ENCODE measurements around the gene HUNK. TPM values are rescaled to one million over a fixed set of nuclear protein-coding genes. Genes with fewer than 3 reads are reported as not detected.

HUNK gene
- total and polyA plus RNA-seq, 2 of the 8 experiments (the other 6 are each of a cell fraction or from before 2014, with no cell fraction given) = 1.9 to 10.2 TPM

DNA sequence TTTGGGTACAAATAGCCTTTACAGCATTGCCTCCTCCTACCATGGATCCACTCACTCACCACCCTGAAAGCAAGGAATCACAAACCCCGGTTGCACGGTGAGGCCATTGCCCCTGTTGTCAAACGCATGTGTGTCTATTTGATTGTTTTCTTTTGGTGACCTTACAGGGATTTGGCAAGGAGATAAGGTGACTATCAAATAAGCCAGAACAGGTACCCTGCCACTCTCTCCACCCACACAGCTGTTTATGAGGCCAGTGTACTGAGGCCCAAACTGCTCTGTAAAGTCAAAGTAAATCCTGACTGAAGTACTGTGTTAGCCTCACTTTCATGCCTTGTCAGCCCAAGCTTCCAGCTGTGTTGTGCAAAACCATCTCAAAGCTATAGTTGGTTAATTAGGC is 136.4 kb downstream of the HUNK start:
- Histone ChIP-seq H2AFZ (ENCODE audit: low read length) (no peak overlapping the region), H3K56ac (replicated peaks; ENCODE audit: insufficient read length, low read depth, low read length) (no peak overlapping the region), H3K9me3 (ENCODE audit: insufficient read depth in 2 of 2, low read depth in 1 of 2, low read length in 1 of 2) (no peaks in the 10 kb centered on the region), H2AK5ac (ENCODE audit: low read depth, low read length) (no peak overlapping the region), H4K5ac (ENCODE audit: insufficient read length, low read depth, low read length) (no peak overlapping the region), H3K79me2 (ENCODE audit: control insufficient read depth in 1 of 2, insufficient read depth in 2 of 2, low read length in 2 of 2) (no peaks in the 10 kb centered on the region), H3K9ac (replicated peaks in 1 of 4; ENCODE audit: extremely low read depth in 1 of 4, low read depth in 3 of 4, low read length in 3 of 4) (no peak overlapping the region), H3K18ac (ENCODE audit: extremely low read depth, low read length) (no peak overlapping the region), H3K79me1 (ENCODE audit: low read depth, low read length) (no peaks in the 10 kb centered on the region), H3K4me1 (replicated peaks in 1 of 4; ENCODE audit: control insufficient read depth in 3 of 4, insufficient read depth in 4 of 4, low read length in 3 of 4) (no peaks in the 10 kb centered on the region), H2BK120ac (replicated peaks; ENCODE audit: low read depth, low read length) (no peak overlapping the region), H2BK12ac (ENCODE audit: low read depth, low read length) (no peak overlapping the region), H3K14ac (ENCODE audit: insufficient read length) (no peak overlapping the region), H2BK20ac (ENCODE audit: low read length) (no peak overlapping the region), H3K36me3 (ENCODE audit: control insufficient read depth in 2 of 4, insufficient read depth in 4 of 4, low read length in 3 of 4) (no peaks in the 10 kb centered on the region), H3K23me2 (ENCODE audit: low read depth, low read length) (peaks cover 4% of the 10 kb centered on the region; the same call in 1 of the 2 replicates), H4K8ac (ENCODE audit: extremely low read depth, insufficient read depth, low read length) (no peak overlapping the region), H3K4me3 (ENCODE audit: extremely low read depth in 1 of 4, insufficient read depth in 2 of 4, low read depth in 3 of 4, low read length in 4 of 4) (no peak overlapping the region), H4K91ac (replicated peaks; ENCODE audit: insufficient read length, low read length) (no peak overlapping the region), H3K4ac (replicated peaks; ENCODE audit: insufficient read length, low read depth, low read length) (no peak overlapping the region), H3K23ac (ENCODE audit: insufficient read length) (no peak overlapping the region), H3K27me3 (replicated peaks in 1 of 4; ENCODE audit: control insufficient read depth in 3 of 4, extremely low read depth in 1 of 4, insufficient read depth in 3 of 4, low read length in 3 of 4) (no peaks in the 10 kb centered on the region), H2BK15ac (ENCODE audit: low read length) (no peak overlapping the region), H3K27ac (ENCODE audit: low read depth, low read length) (no peak overlapping the region), H4K20me1 (replicated peaks in 1 of 2; ENCODE audit: control insufficient read depth in 1 of 2, insufficient read depth in 2 of 2, low read length in 2 of 2) (peaks cover 0 to 2% of the 10 kb centered on the region in 2 experiments), H2BK5ac (ENCODE audit: low read depth, low read length) (no peak overlapping the region), H3K4me2 (ENCODE audit: insufficient read depth in 1 of 2, low read depth in 2 of 2, low read length in 2 of 2) (no peak overlapping the region)
- DNase-seq (ENCODE audit: low read depth in 1 of 2, low spot score in 2 of 2) (no peak), FAIRE-seq (no peak)
- WGBS, 2 experiments (ENCODE audit: extremely low coverage in 1 of 2, insufficient coverage in 1 of 2, insufficient read length in 1 of 2, insufficient replicate concordance in 2 of 2, low coverage in 1 of 2, low lambda C conversion rate in 2 of 2, missing lambda C conversion rate in 1 of 2) = 79% methylated on average over 3 of the region's 3 CpGs; no CpG with 5 or more reads in 1 of the 2 experiments
- ChIA-PET CTCF (ENCODE audit: partially characterized antibody) (interaction anchor here (1.4 kb wide), 1 partner anchor 249 kb away, joined by 3 read pairs; no protein-coding TSS in a partner anchor), POLR2A (ENCODE audit: partially characterized antibody) (no interaction called here)
- TF ChIP-seq SIN3A (conservative IDR thresholded peaks at IDR 0.05 in 1 of 2, IDR thresholded peaks at IDR 0.05 in 1 of 2; ENCODE audit: low read depth in 1 of 2, low read length in 2 of 2) (no peak), JUND (IDR thresholded peaks at IDR 0.05; ENCODE audit: low read length) (no peak), TEAD4 (IDR thresholded peaks at IDR 0.05; ENCODE audit: low read depth, low read length) (no peak), PHF8 (conservative IDR thresholded peaks at IDR 0.05; ENCODE audit: low read depth, low read length) (no peak), MAFK (IDR thresholded peaks at IDR 0.05; ENCODE audit: low read depth, low read length) (no peak), NANOG (IDR thresholded peaks at IDR 0.05; ENCODE audit: insufficient read depth, low read depth, low read length, poor library complexity, severe bottlenecking) (no peak)
